SK-N-SH (cell line): ENCODE measurements around the gene RASIP1. TPM values are rescaled to one million over a fixed set of nuclear protein-coding genes. Genes with fewer than 3 reads are reported as not detected.
A peak's percentile ranks its signal among the peaks of the same experiment; 100 is the strongest.

Experiments used
- CTCF ChIA-PET: fragments of 300-600, 350-600 bp; formaldehyde crosslinking; extraction: SDS; loops from one replicate; lab custom pipeline; 2021; lab: Yijun Ruan, JAX
- POLR2A ChIA-PET: fragments of 350-600 bp; sonication (Branson Sonifier 250); formaldehyde crosslinking; extraction: SDS; loops from one replicate; lab custom pipeline; 2020; ENCODE audit warnings: antibody characterized with exemption, inconsistent platforms; lab: Yijun Ruan, JAX
- DNase-seq: peaks from one replicate; pipeline ENCODE4 v3.0.0; 2012
- H2AFZ ChIP-seq: fragments of 200-600 bp; sonication (generic); 2 replicates; pipeline ENCODE4 v1.8.1; 2016; ENCODE audit warnings: antibody characterized with exemption, mild to moderate bottlenecking, low read depth
- H3F3A ChIP-seq: fragments of 200-600 bp; sonication (generic); replicated peaks from 2 replicates; pipeline ENCODE3; 2016; ENCODE audit warnings: antibody characterized with exemption, mild to moderate bottlenecking; ENCODE audit not compliant: insufficient read depth
- H3K27ac ChIP-seq, 2 experiments: fragments of 200-500 bp in 1 of 2; fragments of 200-600 bp in 1 of 2; sonication (Bioruptor generic) in 1 of 2; sonication (generic), shearing (Covaris generic) in 1 of 2; 2 replicates each; pipeline versions ENCODE4 v1.5.1 to v1.6.1; 2014 to 2016; ENCODE audit warnings: low read depth in 2 of 2, inconsistent platforms in 1 of 2, low read length in 1 of 2, mild to moderate bottlenecking in 1 of 2, mixed read lengths in 1 of 2
- H3K27me3 ChIP-seq: fragments of 200-600 bp; sonication (generic), shearing (Covaris generic); 2 replicates; pipeline ENCODE4 v1.6.1; 2016; ENCODE audit warnings: mixed run types; ENCODE audit not compliant: insufficient read depth
- H3K36me3 ChIP-seq, 2 experiments: fragments of 200-500 bp in 1 of 2; fragments of 200-600 bp in 1 of 2; sonication (Bioruptor generic) in 1 of 2; sonication (generic) in 1 of 2; replicated peaks in 1 of 2; 2 replicates each; pipeline versions ENCODE3 to v1.5.1; 2014 to 2016; ENCODE audit warnings: low read length in 1 of 2, mild to moderate bottlenecking in 1 of 2; ENCODE audit not compliant: insufficient read depth in 2 of 2, control insufficient read depth in 1 of 2
- H3K4me1 ChIP-seq, 2 experiments: fragments of 200-500 bp in 1 of 2; fragments of 200-600 bp in 1 of 2; sonication (Bioruptor generic) in 1 of 2; sonication (generic), shearing (Covaris generic) in 1 of 2; 2 replicates each; pipeline versions ENCODE4 v1.5.1 to v1.6.1; 2014 to 2016; ENCODE audit warnings: low read depth in 1 of 2, low read length in 1 of 2, mixed run types in 1 of 2; ENCODE audit not compliant: insufficient read depth in 2 of 2, control insufficient read depth in 1 of 2
- H3K4me2 ChIP-seq: fragments of 200-600 bp; sonication (generic), shearing (Covaris generic); 2 replicates; pipeline ENCODE4 v1.6.1; 2017; ENCODE audit warnings: mixed run types
- H3K4me3 ChIP-seq, 2 experiments: fragments of 200-500 bp in 1 of 2; fragments of 200-600 bp in 1 of 2; sonication (Bioruptor generic) in 1 of 2; sonication (generic), shearing (Covaris generic) in 1 of 2; 2 replicates each; pipeline versions ENCODE4 v1.5.1 to v1.8.1; 2014 to 2016; ENCODE audit warnings: low read depth in 2 of 2, inconsistent platforms in 1 of 2, low read length in 1 of 2, mild to moderate bottlenecking in 1 of 2, mixed read lengths in 1 of 2, moderate library complexity in 1 of 2
- H3K79me2 ChIP-seq: fragments of 200-600 bp; sonication (generic); 2 replicates; pipeline ENCODE4 v1.8.1; 2017; ENCODE audit warnings: mild to moderate bottlenecking; ENCODE audit not compliant: insufficient read depth
- H3K9ac ChIP-seq: fragments of 200-600 bp; sonication (generic); 2 replicates; pipeline ENCODE4 v1.6.1; 2017; ENCODE audit warnings: mixed run types
- H3K9me2 ChIP-seq: fragments of 200-600 bp; sonication (generic); 2 replicates; pipeline ENCODE4 v1.6.1; 2017; ENCODE audit warnings: mixed run types
- H3K9me3 ChIP-seq: fragments of 200-600 bp; sonication (generic); 2 replicates; pipeline ENCODE4 v1.6.1; 2017; ENCODE audit warnings: mixed run types, mild to moderate bottlenecking, moderate library complexity
- H4K20me1 ChIP-seq: fragments of 200-600 bp; sonication (generic); 2 replicates; pipeline ENCODE4 v1.6.1; 2017; ENCODE audit warnings: mild to moderate bottlenecking, mixed run types; ENCODE audit not compliant: insufficient read depth
- CTCF ChIP-seq: fragments of 200-600 bp; sonication (generic); IDR thresholded peaks from 2 replicates; pipeline ENCODE4 v1.6.1; 2017; ENCODE audit warnings: antibody characterized with exemption, mild to moderate bottlenecking, moderate library complexity
- EP300 ChIP-seq, 2 experiments: IDR thresholded peaks; 2 replicates each; pipeline versions ENCODE4 v1.4.0 to v1.6.1; 2012; ENCODE audit warnings: borderline replicate concordance in 1 of 2, low read depth in 1 of 2, low read length in 1 of 2
- EZH2phosphoT487 ChIP-seq: fragments of 200-600 bp; sonication (generic); IDR thresholded peaks from 2 replicates; pipeline ENCODE4 v1.6.1; 2017; ENCODE audit warnings: low read depth, mixed run types, mild to moderate bottlenecking, antibody characterized with exemption, moderate library complexity, borderline replicate concordance
- MXI1 ChIP-seq: IDR thresholded peaks from 2 replicates; pipeline ENCODE4 v1.6.1; 2012; ENCODE audit warnings: mild to moderate bottlenecking, low read depth, low read length, improper control_type of control experiment
- POLR2AphosphoS5 ChIP-seq: IDR thresholded peaks from 2 replicates; pipeline ENCODE4 v1.6.1; 2012; ENCODE audit warnings: low read depth, low read length
- SMC3 ChIP-seq: IDR thresholded peaks from 2 replicates; pipeline ENCODE4 v1.6.1; 2012; ENCODE audit warnings: low read depth, low read length, improper control_type of control experiment
- USF1 ChIP-seq: IDR thresholded peaks from 2 replicates; pipeline ENCODE4 v1.4.0; 2012; ENCODE audit warnings: low read depth, borderline replicate concordance
- YY1 ChIP-seq: IDR thresholded peaks from 2 replicates; pipeline ENCODE4 v1.4.0; 2012; ENCODE audit warnings: low read depth, mild to moderate bottlenecking
- WGBS: methylation state at CpG from one replicate; pipeline ENCODE4 v1.1.6; 2017; ENCODE audit warnings: low lambda C conversion rate; 5-methylcytosine and 5-hydroxymethylcytosine counted together
- polyA plus RNA-seq, 3 experiments: library from polyadenylated mRNA; depleted of rRNA; stranded (reverse); fragments of >200 nt; gene quantifications; 2 replicates each; pipeline ENCODE4 v1.2.3, GENCODE V29; 2012
- TF ChIP-seq, protein P1 (sequence below): fragments of 150-350 bp; IDR thresholded peaks from 2 replicates; pipeline ENCODE4 v1.6.1; 2017; ENCODE audit warnings: antibody characterized with exemption, low read length, low read depth, borderline replicate concordance

RASIP1 gene
- polyA plus RNA-seq, 1 of the 3 experiments (the other 2 are of a cell fraction) = 0.41 TPM

DNA sequence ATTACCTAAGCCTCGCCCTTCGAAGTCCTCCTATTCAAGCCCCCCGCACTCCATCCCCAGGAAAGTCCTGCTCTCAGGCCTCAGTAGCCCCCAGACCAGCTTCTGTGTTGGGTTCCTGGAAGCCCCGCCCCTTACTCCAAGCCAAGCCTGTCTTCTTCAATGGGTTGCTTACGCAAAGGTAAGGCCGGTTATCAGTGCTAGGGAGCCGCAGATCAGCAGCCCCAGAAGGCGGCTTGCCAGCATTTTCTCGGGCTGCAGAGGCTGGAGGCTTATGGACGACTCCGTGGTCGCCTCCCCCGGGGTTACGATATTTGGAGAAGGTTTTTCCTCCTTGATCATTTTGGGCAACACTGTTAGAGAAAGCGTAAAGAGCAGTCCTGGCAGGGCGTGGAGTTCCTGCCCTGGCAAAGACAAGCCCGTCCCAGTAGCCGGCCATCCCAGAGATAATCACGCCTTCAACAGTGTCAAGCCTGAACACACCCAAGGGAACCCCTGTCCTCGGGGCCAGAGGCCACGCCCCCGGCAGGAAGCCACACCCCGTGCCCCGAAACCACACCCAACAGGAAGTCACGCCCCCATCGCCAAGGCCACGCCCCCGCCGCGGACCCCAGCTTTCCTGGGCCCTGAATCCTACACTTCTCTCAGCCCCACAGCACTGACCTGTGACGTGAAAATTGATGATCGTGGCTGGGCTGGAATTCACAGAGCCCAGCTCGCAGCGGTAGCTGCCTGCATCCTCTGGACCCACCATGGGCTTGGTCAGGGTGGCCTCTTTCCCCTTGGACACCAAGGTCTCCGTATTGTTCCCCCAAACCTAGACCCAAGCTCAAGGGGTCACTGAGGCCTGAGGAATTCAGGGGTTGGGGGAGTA lies 954 bp upstream of the RASIP1 start:
- H3K9me2 ChIP-seq = no peaks in the 10 kb centered on the region
- H3K27ac ChIP-seq = no peak overlapping the region
- no peaks in the 10 kb centered on the region for H3K27me3 ChIP-seq
- peaks cover 7% of the 10 kb centered on the region for H3F3A ChIP-seq
- no peaks in the 10 kb centered on the region for H3K9me3 ChIP-seq
- no peak overlapping the region for H3K4me3 ChIP-seq
- POLR2A ChIA-PET = no interaction called here
- no peak overlapping the region for H3K4me2 ChIP-seq
- WGBS = 82% methylated on average over 28 of the region's 35 CpGs
- no peaks in the 10 kb centered on the region for H3K79me2 ChIP-seq
- no peaks in the 10 kb centered on the region for H3K36me3 ChIP-seq
- no peak overlapping the region for H3K9ac ChIP-seq
- H4K20me1 ChIP-seq = no peaks in the 10 kb centered on the region
- no peak overlapping the region for H2AFZ ChIP-seq
- peaks cover 0 to 16% of the 10 kb centered on the region in 2 experiments; a peak in 1 of 4 replicates for H3K4me1 ChIP-seq
- peak; percentile 81 for DNase-seq
- TF ChIP-seq POLR2AphosphoS5 (no peak), SMC3 (no peak), EZH2phosphoT487 (no peak), EP300 (IDR thresholded peaks at IDR 0.05; ENCODE audit: borderline replicate concordance in 1 of 2, low read depth in 1 of 2, low read length in 1 of 2) (no peak), YY1 (no peak), USF1 (no peak), CTCF (no peak)
- TF ChIP-seq, protein P1, sequence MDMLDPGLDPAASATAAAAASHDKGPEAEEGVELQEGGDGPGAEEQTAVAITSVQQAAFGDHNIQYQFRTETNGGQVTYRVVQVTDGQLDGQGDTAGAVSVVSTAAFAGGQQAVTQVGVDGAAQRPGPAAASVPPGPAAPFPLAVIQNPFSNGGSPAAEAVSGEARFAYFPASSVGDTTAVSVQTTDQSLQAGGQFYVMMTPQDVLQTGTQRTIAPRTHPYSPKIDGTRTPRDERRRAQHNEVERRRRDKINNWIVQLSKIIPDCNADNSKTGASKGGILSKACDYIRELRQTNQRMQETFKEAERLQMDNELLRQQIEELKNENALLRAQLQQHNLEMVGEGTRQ = no peak
- CTCF ChIA-PET = interaction anchor here (0.6 kb wide), 1 partner anchor 160 kb away, joined by 3 read pairs; no protein-coding TSS in a partner anchor

GRCh38 chr19:48739404-48740163 lies 826 bp downstream of the RASIP1 start:
- peak overlapping the region; percentile 53 to 57 for H3K4me3 ChIP-seq
- no peaks in the 10 kb centered on the region for H3K36me3 ChIP-seq
- peaks cover 7% of the 10 kb centered on the region for H3F3A ChIP-seq
- WGBS = 41% methylated on average over 38 of the region's 51 CpGs
- peak; percentile 67 for DNase-seq
- no peak overlapping the region for H3K27ac ChIP-seq
- H3K4me2 ChIP-seq = peak overlapping the region; percentile 87
- peak overlapping the region; percentile 88; the same call in 1 of the 2 replicates for H2AFZ ChIP-seq
- H3K9me3 ChIP-seq = no peaks in the 10 kb centered on the region
- CTCF ChIA-PET = interaction anchor here (0.7 to 2.2 kb wide), 18 partner anchors 11 to 247 kb away, joined by 3 to 22 read pairs (median 4); partner anchors contain the start of gene CA11
- no peaks in the 10 kb centered on the region for H3K9me2 ChIP-seq
- peaks cover 0 to 16% of the 10 kb centered on the region in 2 experiments; a peak in 1 of 4 replicates for H3K4me1 ChIP-seq
- TF ChIP-seq EP300 (IDR thresholded peaks at IDR 0.05; ENCODE audit: borderline replicate concordance in 1 of 2, low read depth in 1 of 2, low read length in 1 of 2) (no peak), MXI1 (peak; percentile 39)
- peak overlapping the region; percentile 34; the same call in 1 of the 2 replicates for H3K9ac ChIP-seq
- no peaks in the 10 kb centered on the region for H3K27me3 ChIP-seq
- POLR2A ChIA-PET = interaction anchor here (1.0 to 1.7 kb wide), 6 partner anchors 9 to 94 kb away, joined by 3 to 11 read pairs (median 7); partner anchors contain the start of gene CA11
- H3K79me2 ChIP-seq = no peaks in the 10 kb centered on the region
- H4K20me1 ChIP-seq = no peaks in the 10 kb centered on the region
